Lower leg skin (tissue), 3 donors: ENCODE measurements around the gene THSD4.

Experiments
- CTCF ChIP-seq, 3 donors: fragments of 450-650 bp; IDR thresholded peaks; one replicate each; pipeline ENCODE4 v1.5.1; 2016; ENCODE audit warnings: antibody characterized with exemption in 3 of 3, mild to moderate bottlenecking in 3 of 3, moderate library complexity in 2 of 3
- POLR2A ChIP-seq, 2 donors: fragments of 450-650 bp; IDR thresholded peaks; one replicate each; pipeline ENCODE4 v1.6.1; 2016 to 2017; ENCODE audit warnings: antibody characterized with exemption in 2 of 2, mild to moderate bottlenecking in 1 of 2, moderate library complexity in 1 of 2

GRCh38 chr15:71575474-71576045 lies 460.3 kb downstream of the THSD4 start:
- TF ChIP-seq POLR2A (IDR thresholded peaks at IDR 0.05) (no peak), CTCF (IDR thresholded peaks at IDR 0.05) (no peak)
